Activated CD4-positive, alpha-beta memory T cell treated with anti-CD3 and anti-CD28 coated beads, Interleukin-2, amount 10 ng/mL, durations not matched to agents 7 days and 5 days (primary cell): ENCODE data around the gene NAA16. TPM values are rescaled to one million over a fixed set of nuclear protein-coding genes. Genes with fewer than 3 reads are reported as not detected.

Experiments used
- CTCF ChIA-PET: fragments of 350-600 bp; sonication (Branson Sonifier 250); formaldehyde crosslinking; loops from one replicate; lab custom pipeline; 2021; ENCODE audit warnings: antibody characterized with exemption, inconsistent platforms; lab: Charles Lee
- POLR2A ChIA-PET: fragments of 350-600 bp; sonication (Branson Sonifier 250); formaldehyde crosslinking; loops from one replicate; lab custom pipeline; 2021; ENCODE audit warnings: antibody characterized with exemption; lab: Charles Lee
- DNase-seq: peaks from one replicate; pipeline ENCODE4 v3.0.0-alpha.2; 2020
- H3K27ac Mint-ChIP-seq: one replicate; pipeline ENCODE4 v1.8.0; 2021; ENCODE audit warnings: mild to moderate bottlenecking, mixed read lengths
- H3K27me3 Mint-ChIP-seq: one replicate; pipeline ENCODE4 v1.8.0; 2021; ENCODE audit warnings: mixed read lengths
- H3K36me3 Mint-ChIP-seq: one replicate; pipeline ENCODE4 v1.8.0; 2021; ENCODE audit warnings: low read depth, mixed read lengths
- H3K4me1 Mint-ChIP-seq: one replicate; pipeline ENCODE4 v1.8.0; 2021; ENCODE audit warnings: mixed read lengths
- H3K4me3 Mint-ChIP-seq: one replicate; pipeline ENCODE4 v1.8.0; 2021; ENCODE audit warnings: mild to moderate bottlenecking, mixed read lengths
- H3K9me3 Mint-ChIP-seq: one replicate; pipeline ENCODE4 v1.8.0; 2021; ENCODE audit warnings: mixed read lengths
- total RNA-seq, 2 experiments: library from RNA; stranded (reverse); gene quantifications; one replicate each; pipeline ENCODE4 v1.2.3, GENCODE V29; 2021

NAA16 gene
- total RNA-seq, 2 experiments from 2014 or later = 28.1 to 28.8 TPM

GRCh38 chr13:41384749-41385503, 73.9 kb downstream of the NAA16 start:
- no peak overlapping the region for H3K27ac Mint-ChIP-seq
- ChIA-PET CTCF (interaction anchor here (0.7 to 2.1 kb wide), 5 partner anchors 13 to 268 kb away, joined by 3 to 6 read pairs (median 5); no protein-coding TSS in a partner anchor), POLR2A (no interaction called here)
- DNase-seq = no peak
- no peaks in the 10 kb centered on the region for H3K9me3 Mint-ChIP-seq
- H3K36me3 Mint-ChIP-seq = no peaks in the 10 kb centered on the region
- H3K4me3 Mint-ChIP-seq = no peak overlapping the region
- H3K27me3 Mint-ChIP-seq = no peaks in the 10 kb centered on the region
- H3K4me1 Mint-ChIP-seq = peaks cover 3% of the 10 kb centered on the region

- no peak overlapping the region for H3K4me3 Mint-ChIP-seq
- no peaks in the 10 kb centered on the region for H3K36me3 Mint-ChIP-seq
- CTCF ChIA-PET = interaction anchor here (1.4 kb wide), 1 partner anchor 266 kb away, joined by 5 read pairs; no protein-coding TSS in a partner anchor
- H3K9me3 Mint-ChIP-seq = no peaks in the 10 kb centered on the region
- H3K27me3 Mint-ChIP-seq = no peaks in the 10 kb centered on the region
- DNase-seq = no peak
- POLR2A ChIA-PET = no interaction called here
- peaks cover 3% of the 10 kb centered on the region for H3K4me1 Mint-ChIP-seq
- H3K27ac Mint-ChIP-seq = no peak overlapping the region
Observed at GRCh38 chr13:41386211-41386610, 75.1 kb downstream of the NAA16 start.

- POLR2A ChIA-PET = no interaction called here
- H3K9me3 Mint-ChIP-seq = no peaks in the 10 kb centered on the region
Observed at GRCh38 chr13:41387576-41387975, 76.5 kb downstream of the NAA16 start.

GRCh38 chr13:41388143-41388881, 77.2 kb downstream of the NAA16 start:
- DNase-seq = no peak
- CTCF ChIA-PET = interaction anchor here (2.2 kb wide), 1 partner anchor 8 kb away, joined by 8 read pairs; no protein-coding TSS in a partner anchor
- Mint-ChIP-seq H3K27ac (no peak overlapping the region), H3K9me3 (no peaks in the 10 kb centered on the region), H3K27me3 (no peaks in the 10 kb centered on the region), H3K4me1 (peaks cover 3% of the 10 kb centered on the region), H3K36me3 (no peaks in the 10 kb centered on the region), H3K4me3 (no peak overlapping the region)
- POLR2A ChIA-PET = no interaction called here

More at GRCh38 chr13:41387576-41387975, 76.5 kb downstream of the NAA16 start:
- no peak overlapping the region for H3K4me3 Mint-ChIP-seq
- H3K27ac Mint-ChIP-seq = no peak overlapping the region
- no peaks in the 10 kb centered on the region for H3K36me3 Mint-ChIP-seq
- H3K27me3 Mint-ChIP-seq = no peaks in the 10 kb centered on the region
- CTCF ChIA-PET = interaction anchor here (0.6 kb wide), 1 partner anchor 483 kb away, joined by 3 read pairs; no protein-coding TSS in a partner anchor
- DNase-seq = no peak
- peaks cover 3% of the 10 kb centered on the region for H3K4me1 Mint-ChIP-seq

- no peaks in the 10 kb centered on the region for H3K27me3 Mint-ChIP-seq
- H3K27ac Mint-ChIP-seq = no peak overlapping the region
- H3K9me3 Mint-ChIP-seq = no peaks in the 10 kb centered on the region
- ChIA-PET CTCF (interaction anchor here (2.2 kb wide), 1 partner anchor 10 kb away, joined by 8 read pairs; no protein-coding TSS in a partner anchor), POLR2A (no interaction called here)
- H3K4me1 Mint-ChIP-seq = no peaks in the 10 kb centered on the region
- no peaks in the 10 kb centered on the region for H3K36me3 Mint-ChIP-seq
- no peak overlapping the region for H3K4me3 Mint-ChIP-seq
- no peak for DNase-seq
Observed at GRCh38 chr13:41389580-41389979, 78.5 kb downstream of the NAA16 start.

GRCh38 chr13:41394166-41394565, 83.1 kb downstream of the NAA16 start:
- POLR2A ChIA-PET = no interaction called here
- CTCF ChIA-PET = no interaction called here
- no peaks in the 10 kb centered on the region for H3K36me3 Mint-ChIP-seq
- H3K4me3 Mint-ChIP-seq = no peak overlapping the region
- no peaks in the 10 kb centered on the region for H3K27me3 Mint-ChIP-seq
- no peak for DNase-seq
- H3K27ac Mint-ChIP-seq = no peak overlapping the region
- no peaks in the 10 kb centered on the region for H3K4me1 Mint-ChIP-seq
- H3K9me3 Mint-ChIP-seq = no peaks in the 10 kb centered on the region

- peak; percentile 27 for DNase-seq
- H3K4me1 Mint-ChIP-seq = no peaks in the 10 kb centered on the region
- no peak overlapping the region for H3K4me3 Mint-ChIP-seq
- no peaks in the 10 kb centered on the region for H3K27me3 Mint-ChIP-seq
- ChIA-PET POLR2A (no interaction called here), CTCF (no interaction called here)
- H3K36me3 Mint-ChIP-seq = no peaks in the 10 kb centered on the region
- no peaks in the 10 kb centered on the region for H3K9me3 Mint-ChIP-seq
- H3K27ac Mint-ChIP-seq = no peak overlapping the region
Observed at GRCh38 chr13:41398494-41399170, 87.6 kb downstream of the NAA16 start.

- Mint-ChIP-seq H3K27me3 (no peaks in the 10 kb centered on the region), H3K4me1 (no peaks in the 10 kb centered on the region), H3K36me3 (no peaks in the 10 kb centered on the region), H3K4me3 (no peak overlapping the region), H3K9me3 (no peaks in the 10 kb centered on the region), H3K27ac (no peak overlapping the region)
- DNase-seq = no peak
- ChIA-PET CTCF (interaction anchor here (0.6 to 2.5 kb wide), 2 partner anchors 57 to 251 kb away, joined by 3 to 7 read pairs; partner anchors contain the start of gene RGCC), POLR2A (no interaction called here)
Observed at GRCh38 chr13:41401366-41401765, 90.3 kb downstream of the NAA16 start.

GRCh38 chr13:41402691-41403511, 91.8 kb downstream of the NAA16 start:
- no peaks in the 10 kb centered on the region for H3K9me3 Mint-ChIP-seq
- no peaks in the 10 kb centered on the region for H3K27me3 Mint-ChIP-seq
- POLR2A ChIA-PET = interaction anchor here (1.1 kb wide), 1 partner anchor 62 kb away, joined by 3 read pairs; no protein-coding TSS in a partner anchor
- H3K4me3 Mint-ChIP-seq = no peak overlapping the region
- no peaks in the 10 kb centered on the region for H3K4me1 Mint-ChIP-seq
- H3K36me3 Mint-ChIP-seq = no peaks in the 10 kb centered on the region
- CTCF ChIA-PET = interaction anchor here (1.2 to 2.5 kb wide), 2 partner anchors 8 to 55 kb away, joined by 4 to 7 read pairs; partner anchors contain the start of gene RGCC
- H3K27ac Mint-ChIP-seq = no peak overlapping the region
- no peak for DNase-seq

- ChIA-PET POLR2A (no interaction called here), CTCF (no interaction called here)
- Mint-ChIP-seq H3K4me1 (no peaks in the 10 kb centered on the region), H3K27me3 (no peaks in the 10 kb centered on the region), H3K27ac (no peak overlapping the region), H3K36me3 (no peaks in the 10 kb centered on the region), H3K9me3 (no peaks in the 10 kb centered on the region), H3K4me3 (no peak overlapping the region)
- no peak for DNase-seq
Observed at GRCh38 chr13:41403983-41404382, 92.9 kb downstream of the NAA16 start.

- Mint-ChIP-seq H3K4me1 (no peaks in the 10 kb centered on the region), H3K4me3 (no peak overlapping the region), H3K9me3 (no peaks in the 10 kb centered on the region), H3K27ac (no peak overlapping the region), H3K36me3 (no peaks in the 10 kb centered on the region), H3K27me3 (no peaks in the 10 kb centered on the region)
- POLR2A ChIA-PET = no interaction called here
- CTCF ChIA-PET = no interaction called here
- no peak for DNase-seq
Observed at GRCh38 chr13:41405367-41405766, 94.3 kb downstream of the NAA16 start.

GRCh38 chr13:41407380-41407779, 96.3 kb downstream of the NAA16 start:
- POLR2A ChIA-PET = no interaction called here
- H3K4me3 Mint-ChIP-seq = no peak overlapping the region
- no peak overlapping the region for H3K27ac Mint-ChIP-seq
- no peaks in the 10 kb centered on the region for H3K4me1 Mint-ChIP-seq
- no peaks in the 10 kb centered on the region for H3K27me3 Mint-ChIP-seq
- H3K9me3 Mint-ChIP-seq = no peaks in the 10 kb centered on the region
- CTCF ChIA-PET = no interaction called here
- H3K36me3 Mint-ChIP-seq = no peaks in the 10 kb centered on the region
- no peak for DNase-seq
